ENCODE results near the gene CTNNA1. TPM values are rescaled to one million over a fixed set of nuclear protein-coding genes. Genes with fewer than 3 reads are reported as not detected.

CTNNA1 gene
- total and polyA plus RNA-seq, 2 of the 8 experiments (the other 6 are each of a cell fraction or from before 2014, with no cell fraction given) = 115 to 349 TPM

GRCh38 chr5:138832218-138832617 lies 79.0 kb downstream of the CTNNA1 start:
- peaks cover 2% of the 10 kb centered on the region; the same call in 1 of the 2 replicates for H3K79me1 ChIP-seq (ENCODE audit: low read depth, low read length)
- H3K18ac ChIP-seq (ENCODE audit: extremely low read depth, low read length) = no peak overlapping the region
- H3K23ac ChIP-seq (ENCODE audit: insufficient read length) = no peak overlapping the region
- ChIA-PET POLR2A (ENCODE audit: partially characterized antibody) (interaction anchor here (0.8 kb wide), 1 partner anchor 75 kb away, joined by 3 read pairs; no protein-coding TSS in a partner anchor), CTCF (ENCODE audit: partially characterized antibody) (interaction anchor here (1.4 to 4.0 kb wide), 2 partner anchors 7 to 43 kb away, joined by 4 to 25 read pairs; no protein-coding TSS in a partner anchor)
- H2AK5ac ChIP-seq (ENCODE audit: low read depth, low read length) = no peak overlapping the region
- no peaks in the 10 kb centered on the region for H4K20me1 ChIP-seq (replicated peaks in 1 of 2; ENCODE audit: control insufficient read depth in 1 of 2, insufficient read depth in 2 of 2, low read length in 2 of 2)
- no peak overlapping the region for H3K4ac ChIP-seq (replicated peaks; ENCODE audit: insufficient read length, low read depth, low read length)
- no peak overlapping the region for H2BK12ac ChIP-seq (ENCODE audit: low read depth, low read length)
- no peak overlapping the region; a peak in 1 of 4 replicates for H3K4me2 ChIP-seq (ENCODE audit: insufficient read depth in 1 of 2, low read depth in 2 of 2, low read length in 2 of 2)
- no peak overlapping the region for H3K27ac ChIP-seq (ENCODE audit: low read depth, low read length)
- H4K5ac ChIP-seq (ENCODE audit: insufficient read length, low read depth, low read length) = no peak overlapping the region
- 69% methylated on average over 2 of the region's 2 CpGs; no CpG with 5 or more reads in 1 of the 2 experiments for WGBS, 2 experiments (ENCODE audit: extremely low coverage in 1 of 2, insufficient coverage in 1 of 2, insufficient read length in 1 of 2, insufficient replicate concordance in 2 of 2, low coverage in 1 of 2, low lambda C conversion rate in 2 of 2, missing lambda C conversion rate in 1 of 2)
- H2BK20ac ChIP-seq (ENCODE audit: low read length) = no peak overlapping the region
- H3K23me2 ChIP-seq (ENCODE audit: low read depth, low read length) = no peaks in the 10 kb centered on the region; the same call in 1 of the 2 replicates
- FAIRE-seq (no peak), DNase-seq (ENCODE audit: low read depth in 1 of 2, low spot score in 2 of 2) (no peak)
- no peak overlapping the region for H3K14ac ChIP-seq (ENCODE audit: insufficient read length)
- no peak overlapping the region for H4K91ac ChIP-seq (replicated peaks; ENCODE audit: insufficient read length, low read length)
- TF ChIP-seq, protein P1, sequence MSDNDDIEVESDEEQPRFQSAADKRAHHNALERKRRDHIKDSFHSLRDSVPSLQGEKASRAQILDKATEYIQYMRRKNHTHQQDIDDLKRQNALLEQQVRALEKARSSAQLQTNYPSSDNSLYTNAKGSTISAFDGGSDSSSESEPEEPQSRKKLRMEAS (IDR thresholded peaks at IDR 0.05) = no peak
- no peak for TF ChIP-seq CREB1 (IDR thresholded peaks at IDR 0.05)
- no peak for TF ChIP-seq KDM5A (IDR thresholded peaks at IDR 0.05; ENCODE audit: low read length)
- no peak for TF ChIP-seq PHF8 (conservative IDR thresholded peaks at IDR 0.05; ENCODE audit: low read depth, low read length)
- TF ChIP-seq EZH2 (IDR thresholded peaks at IDR 0.05; ENCODE audit: low read depth, low read length, severe bottlenecking) = no peak
- H3K36me3 ChIP-seq (ENCODE audit: control insufficient read depth in 2 of 4, insufficient read depth in 4 of 4, low read length in 3 of 4) = peaks cover 0 to 22% (median 13%) of the 10 kb centered on the region in 4 experiments; a peak in 6 of 8 replicates
- no peak overlapping the region for H3K9ac ChIP-seq (replicated peaks in 1 of 4; ENCODE audit: extremely low read depth in 1 of 4, low read depth in 3 of 4, low read length in 3 of 4)
- H2BK15ac ChIP-seq (ENCODE audit: low read length) = no peak overlapping the region
- no peak overlapping the region for H2BK120ac ChIP-seq (replicated peaks; ENCODE audit: low read depth, low read length)
- no peaks in the 10 kb centered on the region for H3K27me3 ChIP-seq (replicated peaks in 1 of 4; ENCODE audit: control insufficient read depth in 3 of 4, extremely low read depth in 1 of 4, insufficient read depth in 3 of 4, low read length in 3 of 4)
- H3K56ac ChIP-seq (replicated peaks; ENCODE audit: insufficient read length, low read depth, low read length) = no peak overlapping the region
- H2BK5ac ChIP-seq (ENCODE audit: low read depth, low read length) = no peak overlapping the region
- no peak overlapping the region for H3K4me3 ChIP-seq (ENCODE audit: extremely low read depth in 1 of 4, insufficient read depth in 2 of 4, low read depth in 3 of 4, low read length in 4 of 4)
- no peak overlapping the region for H4K8ac ChIP-seq (ENCODE audit: extremely low read depth, insufficient read depth, low read length)
- peaks cover 0 to 46% of the 10 kb centered on the region in 2 experiments; a peak in 2 of 4 replicates for H3K79me2 ChIP-seq (ENCODE audit: control insufficient read depth in 1 of 2, insufficient read depth in 2 of 2, low read length in 2 of 2)
- H3K4me1 ChIP-seq (replicated peaks in 1 of 4; ENCODE audit: control insufficient read depth in 3 of 4, insufficient read depth in 4 of 4, low read length in 3 of 4) = peaks cover 0 to 31% (median 16%) of the 10 kb centered on the region in 4 experiments; a peak in 6 of 7 replicates
- H2AFZ ChIP-seq (ENCODE audit: low read length) = no peak overlapping the region
- H3K9me3 ChIP-seq (ENCODE audit: insufficient read depth in 2 of 2, low read depth in 1 of 2, low read length in 1 of 2) = no peaks in the 10 kb centered on the region
